HG03565 (cell line): ENCODE results near the gene PPP1R12B.
"Not testable (repeated sequence)": the region's sequence is repeated elsewhere in the genome, so short reads cannot be mapped to it uniquely, and the experiment has no call there.

Source experiments
- ATAC-seq: cut with Tn5 transposase; IDR thresholded peaks from one replicate; pipeline ENCODE4 v1.9.1; 2021; ENCODE audit warnings: mild to moderate bottlenecking, moderate library complexity; ENCODE audit not compliant: unreplicated experiment

The PPP1R12B gene

GRCh38 chr1:202625416-202626360 lies 277.2 kb downstream of the PPP1R12B start:
- ATAC-seq: no peak

GRCh38 chr1:202627036-202627435 lies 278.5 kb downstream of the PPP1R12B start:
- ATAC-seq: not testable (repeated sequence)

DNA sequence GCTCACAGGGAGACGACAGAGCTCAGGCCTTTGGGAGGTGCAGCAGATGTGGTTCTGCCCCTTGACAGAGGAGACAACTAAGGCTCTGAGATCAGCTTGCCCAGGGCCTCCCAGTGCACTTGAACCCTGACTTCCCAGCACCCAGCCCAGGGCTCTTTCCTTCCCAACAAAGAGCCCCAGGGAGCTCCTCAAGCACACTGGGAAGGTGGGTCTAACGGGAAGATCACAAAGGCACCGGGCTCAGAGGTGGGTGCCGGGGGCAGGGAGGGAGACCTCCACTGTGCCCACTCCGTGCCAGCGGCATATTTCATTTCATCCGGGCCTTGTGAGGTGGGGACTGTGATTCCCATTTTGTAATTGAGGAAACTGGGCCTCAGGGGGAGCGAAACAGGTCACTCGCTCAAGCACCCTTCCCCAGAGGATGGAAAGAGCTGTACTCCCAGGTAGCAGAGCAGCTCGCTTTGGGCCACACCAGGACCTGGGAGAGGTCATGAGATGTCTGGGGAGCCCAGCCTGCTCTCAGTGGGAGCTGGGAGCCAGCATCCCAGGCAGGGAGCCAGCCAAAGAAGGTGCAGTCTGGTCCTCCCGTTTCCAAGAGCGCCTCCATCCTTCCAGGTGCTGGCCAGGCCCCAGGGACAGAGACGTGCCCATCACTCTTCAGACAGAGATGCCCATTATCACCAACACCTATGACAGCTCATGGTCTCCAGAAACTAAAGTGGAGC lies 279.5 kb downstream of the PPP1R12B start:
- no peak for ATAC-seq

DNA sequence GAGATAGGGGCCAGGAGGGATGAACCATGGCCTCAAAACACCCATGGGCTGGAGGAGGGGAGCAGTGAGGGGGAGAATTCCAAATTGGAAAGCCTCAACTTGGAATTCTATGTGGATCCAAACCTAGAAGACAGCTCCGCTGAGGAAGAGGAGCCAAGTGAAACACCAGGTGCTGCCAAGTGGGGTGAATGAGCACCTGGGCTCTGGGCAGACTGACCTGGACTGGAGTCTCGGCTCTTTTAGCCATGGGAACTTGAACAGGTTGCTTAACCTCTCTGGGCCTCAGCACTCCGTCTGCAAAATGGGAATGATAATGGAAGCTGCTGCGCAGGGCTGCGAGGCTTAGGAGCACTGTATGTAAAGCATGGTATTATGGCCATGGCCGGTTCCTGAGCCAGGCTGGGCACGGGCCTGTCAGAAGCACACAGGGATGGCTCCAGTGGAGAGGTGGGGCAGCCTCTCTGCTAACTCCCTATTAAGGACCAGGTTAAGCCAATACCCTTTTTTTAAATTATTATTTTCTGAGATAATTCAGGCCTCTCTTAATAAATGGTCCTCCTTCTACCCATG lies 280.2 kb downstream of the PPP1R12B start:
- ATAC-seq: no peak

DNA sequence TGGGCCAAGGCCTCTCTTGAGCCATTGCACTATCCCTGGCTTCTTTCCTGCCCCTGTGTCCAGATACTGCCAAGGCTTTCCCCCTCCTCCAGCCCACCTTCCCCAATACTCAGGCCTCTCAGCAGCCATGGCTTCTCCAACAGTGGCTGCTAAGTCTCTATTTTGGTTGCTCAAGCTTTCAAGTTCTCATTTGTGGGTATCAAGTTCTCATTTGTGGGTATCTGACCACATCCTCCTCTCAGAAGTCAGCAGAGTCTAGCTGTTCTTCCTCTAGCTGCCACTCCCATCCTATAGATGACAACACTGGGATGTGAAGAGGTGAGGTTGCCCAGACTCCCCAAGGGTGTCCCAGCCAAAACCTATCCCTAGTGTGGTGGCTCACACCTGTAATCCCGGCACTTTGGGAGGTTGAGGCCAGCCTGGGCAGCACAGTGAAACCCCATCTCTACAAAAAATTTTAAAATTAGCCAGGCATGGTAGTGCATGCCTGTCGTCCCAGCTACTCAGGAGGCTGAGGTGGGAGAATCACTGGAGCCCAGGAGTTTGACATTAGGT lies 280.8 kb downstream of the PPP1R12B start:
- ATAC-seq: peak; percentile 84

- ATAC-seq: not testable (repeated sequence)
These were observed 281.6 kb downstream of the PPP1R12B start for GRCh38 chr1:202630096-202630495.

- no peak for ATAC-seq
These were observed 282.0 kb downstream of the PPP1R12B start for GRCh38 chr1:202630541-202630940.

- ATAC-seq: no peak
These were observed 282.8 kb downstream of the PPP1R12B start for GRCh38 chr1:202631076-202631923.

DNA sequence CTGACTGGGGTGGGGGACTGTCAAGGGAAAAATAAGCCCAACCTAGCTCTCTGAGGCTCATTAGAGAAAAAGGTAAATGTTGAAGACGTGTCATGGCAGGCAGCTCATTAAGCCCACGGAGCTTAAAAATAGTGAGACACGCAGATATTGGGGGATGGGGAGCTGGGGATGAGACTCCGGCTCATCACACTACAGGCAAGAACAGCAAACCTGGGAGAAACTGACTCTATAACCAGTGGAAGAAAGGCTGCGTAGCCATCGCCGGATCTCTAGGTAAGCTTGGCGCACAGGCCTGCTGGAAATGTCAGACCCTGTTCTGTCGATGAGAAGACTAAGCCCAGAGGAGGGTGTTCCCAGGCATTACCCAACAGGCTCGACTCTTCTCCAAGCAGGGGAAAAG lies 283.7 kb downstream of the PPP1R12B start:
- ATAC-seq: no peak

DNA sequence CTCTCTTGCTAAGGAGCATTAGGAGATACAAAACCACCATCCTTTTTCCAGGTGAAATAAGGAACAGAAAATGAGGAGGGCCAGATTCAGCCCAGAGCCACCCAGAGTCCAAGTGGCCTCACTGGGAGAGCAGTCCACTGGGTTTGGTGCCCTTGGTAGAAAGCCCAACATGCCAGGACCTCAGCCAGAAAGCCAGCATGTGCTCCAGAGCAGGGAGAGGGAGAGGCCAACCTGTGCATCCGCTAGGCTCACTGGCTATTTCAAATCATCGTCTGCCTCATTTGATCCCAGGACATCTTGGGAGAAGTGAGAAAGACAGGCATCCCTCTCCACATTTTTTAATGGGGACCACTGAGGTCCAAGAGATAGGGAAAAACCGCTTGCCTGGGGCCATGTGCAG lies 287.7 kb downstream of the PPP1R12B start:
- ATAC-seq: not testable (repeated sequence)

- ATAC-seq: not testable (repeated sequence)
These were observed 289.0 kb downstream of the PPP1R12B start for GRCh38 chr1:202637321-202638018.

DNA sequence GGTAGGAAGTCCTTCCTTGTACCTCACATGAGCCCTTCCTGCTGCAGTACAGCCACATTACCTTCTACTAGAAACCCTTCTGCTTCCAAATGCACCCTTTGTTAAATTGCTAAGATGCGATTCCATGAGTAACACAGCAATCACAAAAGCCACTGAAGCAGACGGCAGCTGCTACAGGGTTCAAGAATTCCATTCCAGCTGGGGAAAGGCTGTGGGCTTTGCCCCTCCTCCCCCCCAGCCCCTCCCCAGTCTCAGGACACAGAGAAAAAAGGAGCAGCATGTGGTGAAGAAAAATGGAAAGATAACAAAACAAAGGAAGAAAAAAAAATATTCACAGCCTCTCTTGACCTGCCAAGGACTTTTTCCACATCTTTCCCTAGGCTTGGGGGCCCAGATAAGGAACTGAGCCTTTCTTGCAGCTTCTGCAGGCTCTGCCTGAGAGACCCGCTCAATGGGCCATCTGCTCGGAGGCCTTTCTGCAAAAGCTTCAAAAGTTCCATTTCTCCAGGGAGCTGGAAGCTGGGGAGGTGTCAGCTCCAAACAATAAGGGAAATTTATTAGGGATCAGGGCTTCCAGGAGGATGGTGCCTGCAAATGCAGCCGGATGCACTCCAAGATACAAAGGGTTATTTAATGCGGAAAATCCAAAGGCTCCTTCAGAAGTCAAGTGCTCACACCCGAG lies 289.7 kb downstream of the PPP1R12B start:
- ATAC-seq: no peak

GRCh38 chr1:202638701-202639305 lies 290.3 kb downstream of the PPP1R12B start:
- not testable (repeated sequence) for ATAC-seq

- ATAC-seq: no peak
These were observed 291.0 kb downstream of the PPP1R12B start for GRCh38 chr1:202639500-202639899.

- no peak for ATAC-seq
These were observed 293.7 kb downstream of the PPP1R12B start for GRCh38 chr1:202642212-202642611.
